KMS-11 (cell line): ENCODE results near the gene KLRB1.
A peak's percentile ranks its signal among the peaks of the same experiment; 100 is the strongest.
"Not testable (repeated sequence)": the region's sequence is repeated elsewhere in the genome, so short reads cannot be mapped to it uniquely, and the experiment has no call there.

Experiments
- H2AFZ ChIP-seq: fragments of 200-600 bp; sonication (generic); 2 replicates; pipeline ENCODE4 v1.6.1; 2016; ENCODE audit warnings: antibody characterized with exemption, mixed run types, low read depth
- H3K27ac ChIP-seq: fragments of 200-600 bp; sonication (generic); 2 replicates; pipeline ENCODE4 v1.6.1; 2016; ENCODE audit warnings: mild to moderate bottlenecking, mixed run types
- H3K27me3 ChIP-seq: fragments of 200-600 bp; sonication (generic); 2 replicates; pipeline ENCODE4 v1.6.1; 2017; ENCODE audit warnings: mild to moderate bottlenecking, low read depth, mixed run types, moderate library complexity; ENCODE audit not compliant: insufficient read depth
- H3K36me3 ChIP-seq: fragments of 200-600 bp; sonication (generic); 2 replicates; pipeline ENCODE4 v1.6.1; 2017; ENCODE audit warnings: mild to moderate bottlenecking, mixed run types; ENCODE audit not compliant: insufficient read depth
- H3K4me1 ChIP-seq: fragments of 200-600 bp; sonication (generic); 2 replicates; pipeline ENCODE4 v1.6.1; 2016; ENCODE audit warnings: mild to moderate bottlenecking, low read depth, mixed run types; ENCODE audit not compliant: poor library complexity, severe bottlenecking
- H3K4me2 ChIP-seq: fragments of 200-600 bp; sonication (generic); 2 replicates; pipeline ENCODE4 v1.7.0; 2016; ENCODE audit warnings: mild to moderate bottlenecking, mixed run types
- H3K4me3 ChIP-seq: fragments of 200-600 bp; sonication (generic); IDR thresholded peaks from 2 replicates; pipeline ENCODE4 v1.6.1; 2017; ENCODE audit warnings: low read depth, low read length, mixed read lengths; ENCODE audit not compliant: insufficient read depth
- H3K79me2 ChIP-seq: fragments of 200-600 bp; sonication (generic); 2 replicates; pipeline ENCODE4 v1.6.1; 2016; ENCODE audit warnings: low read depth, mixed run types; ENCODE audit not compliant: insufficient read depth
- H3K9ac ChIP-seq: fragments of 200-600 bp; sonication (generic); 2 replicates; pipeline ENCODE4 v1.6.1; 2016; ENCODE audit warnings: mild to moderate bottlenecking, mixed run types
- H4K20me1 ChIP-seq: fragments of 200-600 bp; sonication (generic); 2 replicates; pipeline ENCODE4 v1.6.1; 2016; ENCODE audit warnings: mild to moderate bottlenecking, mixed run types; ENCODE audit not compliant: insufficient read depth
- TF ChIP-seq, protein P1 (sequence below): fragments of 200-600 bp; sonication (generic); conservative IDR thresholded peaks from 2 replicates; pipeline ENCODE4 v1.6.1; 2017; ENCODE audit warnings: low read depth, mild to moderate bottlenecking, antibody characterized with exemption, low read length, moderate library complexity, mixed read lengths

Gene KLRB1

DNA sequence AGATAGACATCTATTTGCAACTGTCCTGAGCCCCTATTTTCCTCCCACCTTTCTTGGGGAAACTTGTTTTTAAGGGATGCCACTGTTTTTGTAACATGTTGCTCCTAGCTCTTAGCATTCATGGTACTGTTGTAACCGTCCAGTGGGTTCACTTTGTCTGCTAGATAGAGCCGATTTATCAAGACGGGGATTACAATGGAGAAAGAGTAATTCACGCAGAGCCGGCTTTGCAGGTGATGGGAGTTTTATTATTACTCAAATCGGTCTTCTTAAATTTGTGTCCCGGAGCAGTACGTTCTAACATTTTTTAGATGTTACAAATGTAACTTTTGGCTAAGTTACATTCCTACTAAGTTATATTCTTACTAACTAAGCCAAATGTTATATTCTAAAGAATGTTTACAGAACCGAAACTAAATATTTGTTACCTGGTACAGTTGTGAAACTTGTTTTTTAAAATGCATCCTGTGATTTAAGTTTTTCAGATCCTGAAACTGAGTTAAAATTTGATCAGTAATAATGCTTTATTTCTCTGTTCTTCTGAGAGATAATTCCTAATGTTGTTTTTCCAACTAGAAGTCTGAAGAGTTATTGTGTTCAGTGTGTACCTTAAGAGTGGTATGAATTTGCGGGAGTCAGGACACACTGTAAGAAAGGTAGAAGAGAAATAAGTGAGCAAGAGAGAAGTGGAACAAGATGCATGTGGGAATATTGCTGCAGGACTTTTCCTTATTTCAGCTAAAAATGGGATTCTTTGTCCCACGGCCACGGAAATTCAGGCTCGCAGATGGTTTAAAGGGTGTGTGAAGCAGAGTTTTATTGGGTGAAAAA lies 41.2 kb upstream of the KLRB1 start:
- no peaks in the 10 kb centered on the region; the same call in 1 of the 2 replicates for H3K36me3 ChIP-seq
- peak overlapping the region; percentile 90 for H3K27ac ChIP-seq
- H3K4me2 ChIP-seq = peak overlapping the region; percentile 100
- peaks cover 42% of the 10 kb centered on the region for H3K79me2 ChIP-seq
- peak overlapping the region; percentile 71 for H3K9ac ChIP-seq
- H2AFZ ChIP-seq = 0 out of 2 replicates have a peak overlapping the region, but pooled peaks have one; percentile 55
- no peaks in the 10 kb centered on the region for H3K27me3 ChIP-seq
- no peak overlapping the region for H3K4me3 ChIP-seq
- TF ChIP-seq, protein P1, sequence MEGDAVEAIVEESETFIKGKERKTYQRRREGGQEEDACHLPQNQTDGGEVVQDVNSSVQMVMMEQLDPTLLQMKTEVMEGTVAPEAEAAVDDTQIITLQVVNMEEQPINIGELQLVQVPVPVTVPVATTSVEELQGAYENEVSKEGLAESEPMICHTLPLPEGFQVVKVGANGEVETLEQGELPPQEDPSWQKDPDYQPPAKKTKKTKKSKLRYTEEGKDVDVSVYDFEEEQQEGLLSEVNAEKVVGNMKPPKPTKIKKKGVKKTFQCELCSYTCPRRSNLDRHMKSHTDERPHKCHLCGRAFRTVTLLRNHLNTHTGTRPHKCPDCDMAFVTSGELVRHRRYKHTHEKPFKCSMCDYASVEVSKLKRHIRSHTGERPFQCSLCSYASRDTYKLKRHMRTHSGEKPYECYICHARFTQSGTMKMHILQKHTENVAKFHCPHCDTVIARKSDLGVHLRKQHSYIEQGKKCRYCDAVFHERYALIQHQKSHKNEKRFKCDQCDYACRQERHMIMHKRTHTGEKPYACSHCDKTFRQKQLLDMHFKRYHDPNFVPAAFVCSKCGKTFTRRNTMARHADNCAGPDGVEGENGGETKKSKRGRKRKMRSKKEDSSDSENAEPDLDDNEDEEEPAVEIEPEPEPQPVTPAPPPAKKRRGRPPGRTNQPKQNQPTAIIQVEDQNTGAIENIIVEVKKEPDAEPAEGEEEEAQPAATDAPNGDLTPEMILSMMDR = no peak
- no peaks in the 10 kb centered on the region for H4K20me1 ChIP-seq
- H3K4me1 ChIP-seq = peaks cover 62% of the 10 kb centered on the region

DNA sequence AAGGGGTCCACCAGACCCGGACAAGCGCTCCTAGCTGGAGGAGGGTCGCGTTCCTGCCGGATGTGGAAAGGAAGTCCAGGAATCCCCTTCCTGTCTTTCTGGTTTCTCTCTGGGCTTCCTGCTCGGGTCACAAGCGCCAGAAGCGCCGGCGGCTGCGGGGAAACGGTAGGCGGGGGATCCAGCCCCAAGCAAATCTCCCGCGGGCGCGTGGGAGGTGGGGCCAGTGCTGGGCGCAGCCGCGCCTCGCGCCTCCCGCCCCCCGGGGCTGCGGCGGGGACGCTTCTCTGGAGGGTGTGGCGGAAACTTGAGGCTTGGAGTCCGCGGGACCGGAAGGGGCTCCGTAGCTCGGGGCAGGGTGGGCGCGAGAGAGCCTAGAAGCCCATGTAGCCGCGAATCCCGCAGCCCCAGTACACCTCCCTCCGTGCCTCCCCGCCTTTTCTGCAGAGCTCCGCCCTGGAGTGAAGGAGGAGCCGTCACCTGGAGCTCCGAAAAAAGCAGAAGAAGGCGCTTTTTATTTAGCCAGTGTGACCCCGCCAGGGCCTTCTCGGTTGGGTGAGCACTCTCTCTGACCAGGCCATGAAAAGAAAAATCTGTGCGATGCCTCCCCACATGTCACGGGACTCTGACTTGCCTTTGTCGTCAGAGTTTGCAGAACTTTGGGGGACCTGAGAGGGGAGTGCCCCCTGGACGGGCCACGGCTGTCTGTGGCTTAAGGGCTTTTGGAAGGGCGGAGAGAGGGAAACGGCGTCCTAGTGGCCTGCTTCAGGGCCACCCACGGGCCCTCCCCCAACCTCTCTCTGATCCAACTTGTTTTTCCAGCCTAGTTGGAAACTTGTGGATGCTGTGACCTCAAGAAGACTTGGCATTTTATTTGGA lies 40.3 kb upstream of the KLRB1 start:
- H3K27me3 ChIP-seq = no peaks in the 10 kb centered on the region

DNA sequence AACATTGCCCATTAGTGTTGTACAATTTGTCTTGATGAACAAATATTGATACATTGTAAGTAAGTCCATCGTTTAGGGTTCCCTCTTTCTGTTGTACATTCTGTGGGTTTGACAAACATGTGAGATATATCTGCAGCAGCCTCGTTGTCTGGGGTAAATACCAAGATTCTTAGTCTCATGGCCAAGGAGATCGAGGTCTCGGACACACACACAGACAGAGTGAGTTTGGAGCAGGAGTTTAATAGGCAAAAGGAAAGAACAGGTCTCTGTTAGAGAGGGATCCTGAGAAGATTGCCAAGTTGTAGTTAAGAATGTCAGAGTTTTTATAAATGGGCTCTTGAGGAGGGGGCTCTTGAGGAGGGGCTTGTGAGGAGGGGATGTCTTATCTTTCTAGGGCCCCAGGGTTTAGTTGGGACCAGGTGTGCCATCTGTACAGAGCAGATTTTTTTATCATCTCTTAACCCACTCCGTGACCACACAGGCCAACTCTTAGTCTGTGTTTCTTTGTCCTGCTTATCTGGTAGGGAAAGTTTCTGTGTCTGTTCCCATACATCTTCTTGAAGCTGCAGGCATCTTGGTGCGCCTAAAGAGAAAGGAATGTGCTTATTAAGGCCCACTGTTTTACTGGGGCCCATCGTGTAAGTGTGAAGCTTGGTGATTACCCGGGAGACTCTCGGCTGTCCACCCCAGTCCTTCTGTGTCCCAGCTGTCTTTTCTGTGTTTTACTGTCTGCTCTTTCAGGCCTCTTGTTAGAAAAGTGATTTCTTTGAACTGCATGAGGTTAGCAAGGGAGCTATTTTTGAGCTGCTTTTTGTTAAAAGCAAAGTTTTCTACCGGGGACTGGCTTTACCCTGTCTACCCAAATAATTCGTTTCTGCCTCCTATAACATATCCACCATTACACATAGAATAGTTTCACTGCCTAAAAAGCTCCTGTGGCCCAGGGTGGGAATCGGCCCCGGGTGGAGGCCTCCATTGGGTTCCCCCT lies 39.4 kb upstream of the KLRB1 start:
- TF ChIP-seq, protein P1 = no peak
- Histone ChIP-seq H3K4me3 (no peak overlapping the region), H4K20me1 (no peaks in the 10 kb centered on the region), H2AFZ (peak overlapping the region; percentile 55), H3K4me2 (peak overlapping the region; percentile 100), H3K27ac (peak overlapping the region; percentile 90), H3K4me1 (peaks cover 63% of the 10 kb centered on the region), H3K9ac (peak overlapping the region; percentile 71), H3K27me3 (no peaks in the 10 kb centered on the region), H3K36me3 (no peaks in the 10 kb centered on the region), H3K79me2 (peaks cover 32% of the 10 kb centered on the region)

More for the DNA sequence above, 40.3 kb upstream of the KLRB1 start:
- Histone ChIP-seq H3K79me2 (peaks cover 42% of the 10 kb centered on the region), H3K4me2 (peak overlapping the region; percentile 100), H3K4me3 (no peak overlapping the region), H3K4me1 (peaks cover 63% of the 10 kb centered on the region), H4K20me1 (no peaks in the 10 kb centered on the region), H3K9ac (peak overlapping the region; percentile 71), H3K36me3 (no peaks in the 10 kb centered on the region), H2AFZ (peak overlapping the region; percentile 55), H3K27ac (peak overlapping the region; percentile 90)
- TF ChIP-seq, protein P1 = no peak

DNA sequence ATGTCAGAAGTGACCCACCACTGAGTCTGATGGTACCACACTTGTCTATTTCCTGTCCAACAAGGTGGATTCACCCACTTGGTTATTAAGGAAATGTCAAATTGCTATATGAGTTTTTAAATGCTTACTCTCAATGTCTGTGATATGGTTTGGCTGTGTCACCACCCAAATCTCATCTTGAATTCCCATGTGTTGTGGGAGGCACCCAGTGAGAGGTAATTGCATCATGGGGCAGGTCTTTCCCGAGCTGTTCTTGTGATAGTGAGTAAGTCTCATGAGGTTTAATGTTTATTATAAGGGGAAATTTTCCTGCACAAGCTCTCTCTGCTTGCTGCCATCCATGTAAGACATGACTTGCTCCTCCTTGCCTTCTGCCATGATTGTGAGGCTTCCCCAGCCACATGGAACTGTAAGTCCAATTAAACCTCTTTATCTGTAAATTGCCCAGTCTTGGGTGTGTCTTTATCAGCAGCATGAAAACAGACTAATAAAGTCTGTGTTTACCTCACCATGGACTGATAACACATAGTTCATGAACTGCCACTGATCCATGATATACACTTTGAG lies 37.4 kb upstream of the KLRB1 start:
- not testable (repeated sequence) for H3K4me2 ChIP-seq, H3K4me3 ChIP-seq, H3K36me3 ChIP-seq, H3K27ac ChIP-seq, H3K9ac ChIP-seq, H2AFZ ChIP-seq, H3K27me3 ChIP-seq, H4K20me1 ChIP-seq
- Histone ChIP-seq H3K79me2 (peaks cover 19% of the 10 kb centered on the region), H3K4me1 (peaks cover 53% of the 10 kb centered on the region)
